Measurements from ENCODE around the gene CNOT3. TPM values are rescaled to one million over a fixed set of nuclear protein-coding genes. Genes with fewer than 3 reads are reported as not detected.
A peak's percentile ranks its signal among the peaks of the same experiment; 100 is the strongest.
"Not testable (repeated sequence)": the region's sequence is repeated elsewhere in the genome, so short reads cannot be mapped to it uniquely, and the experiment has no call there.

Gene CNOT3
- total RNA-seq, 2 donors from 2014 or later, result 59.8 to 73.8 TPM

DNA sequence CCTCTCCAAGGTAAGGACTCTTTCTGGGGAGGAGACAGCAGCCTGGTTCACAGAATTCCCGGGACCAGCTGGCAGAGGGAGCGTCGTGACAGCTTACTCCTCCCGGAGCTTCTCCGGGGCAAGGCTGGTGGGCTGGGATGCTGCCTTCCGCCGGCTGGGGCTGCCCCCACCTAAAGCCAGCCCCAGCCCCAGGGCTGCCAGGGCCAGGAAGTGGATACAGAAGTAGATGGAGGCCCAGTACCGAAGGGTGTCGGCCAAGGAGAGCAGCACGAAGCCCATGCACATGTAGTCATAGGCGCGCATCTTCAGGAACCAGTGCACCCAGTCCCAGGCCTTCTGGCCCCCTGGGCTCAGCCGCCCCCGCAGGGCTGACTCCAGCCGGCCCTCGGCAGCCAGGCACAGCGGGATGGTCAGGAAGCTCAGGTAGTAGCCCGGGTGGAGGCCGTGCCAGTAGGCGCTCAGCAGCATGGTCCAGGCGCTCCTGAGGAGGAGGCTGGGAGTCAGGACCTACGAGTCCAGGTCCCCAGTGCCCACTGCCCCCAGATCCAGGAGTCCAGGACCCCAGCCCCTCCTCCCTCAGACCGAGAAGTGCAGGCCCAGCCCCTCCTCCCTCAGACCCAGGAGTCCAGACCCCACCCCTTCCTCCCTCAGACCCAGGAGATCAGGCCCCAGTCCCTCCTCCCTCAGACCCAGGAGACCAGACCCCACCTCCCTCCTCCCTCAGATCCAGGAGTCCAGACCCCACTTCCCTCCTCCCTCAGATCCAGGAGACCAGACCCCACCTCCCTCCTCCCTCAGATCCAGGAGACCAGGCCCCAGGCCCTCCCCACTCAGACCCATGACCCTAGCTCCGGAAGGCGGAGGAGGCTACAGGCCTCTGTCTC, 36.6 kb downstream of the CNOT3 start:
- Mint-ChIP-seq H3K4me3 (no peak overlapping the region), H3K27me3 (no peaks in the 10 kb centered on the region), H3K36me3 (no peaks in the 10 kb centered on the region), H3K27ac (no peak overlapping the region), H3K9me3 (no peaks in the 10 kb centered on the region), H3K4me1 (ENCODE audit: low read depth in 2 of 2) (no peaks in the 10 kb centered on the region)
- ATAC-seq, result peak in 1 of 2 donors; percentile 20
- no peak for DNase-seq (ENCODE audit: low spot score)

- DNase-seq (ENCODE audit: low spot score) (no peak), ATAC-seq (peak; percentile 78 to 89)
- Mint-ChIP-seq H3K27ac (no peak overlapping the region), H3K9me3 (no peaks in the 10 kb centered on the region), H3K27me3 (no peaks in the 10 kb centered on the region), H3K4me1 (ENCODE audit: low read depth in 2 of 2) (no peaks in the 10 kb centered on the region), H3K36me3 (no peaks in the 10 kb centered on the region), H3K4me3 (no peak overlapping the region)
Measured at GRCh38 chr19:54178581-54179261, 41.2 kb downstream of the CNOT3 start.

- Mint-ChIP-seq H3K9me3 (no peaks in the 10 kb centered on the region), H3K36me3 (no peaks in the 10 kb centered on the region), H3K27me3 (no peaks in the 10 kb centered on the region), H3K4me1 (ENCODE audit: low read depth in 2 of 2) (no peaks in the 10 kb centered on the region), H3K27ac (no peak overlapping the region), H3K4me3 (no peak overlapping the region)
- ATAC-seq (no peak), DNase-seq (ENCODE audit: low spot score) (no peak)
Measured at GRCh38 chr19:54179262-54179852, 41.8 kb downstream of the CNOT3 start.

GRCh38 chr19:54179921-54180461, 42.4 kb downstream of the CNOT3 start:
- Mint-ChIP-seq H3K27ac (no peak overlapping the region), H3K36me3 (no peaks in the 10 kb centered on the region), H3K9me3 (no peaks in the 10 kb centered on the region), H3K4me3 (no peak overlapping the region), H3K27me3 (no peaks in the 10 kb centered on the region), H3K4me1 (ENCODE audit: low read depth in 2 of 2) (no peaks in the 10 kb centered on the region)
- DNase-seq (ENCODE audit: low spot score) (no peak), ATAC-seq (no peak)

DNA sequence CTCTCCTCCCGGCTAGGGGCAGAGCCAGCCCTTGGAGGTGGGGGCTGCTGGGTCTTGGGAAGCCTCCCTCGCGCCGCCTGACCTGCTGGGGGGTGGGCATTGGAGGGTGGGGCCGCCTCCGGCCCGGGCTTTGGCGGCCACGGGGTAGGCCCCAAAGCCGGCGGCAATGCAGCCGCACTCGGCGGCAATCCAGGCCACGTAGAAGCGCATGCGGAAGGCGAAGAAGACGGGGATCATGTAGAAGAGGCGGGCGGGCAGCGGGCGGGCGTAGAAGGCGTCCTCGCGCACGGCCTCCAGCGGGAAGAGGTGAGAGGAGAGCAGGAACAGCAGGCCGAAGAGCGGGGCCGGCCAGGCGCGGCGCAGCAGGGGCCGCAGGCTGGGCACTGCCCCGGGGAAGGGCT, 43.1 kb downstream of the CNOT3 start:
- Mint-ChIP-seq H3K4me1 (ENCODE audit: low read depth in 2 of 2) (no peaks in the 10 kb centered on the region), H3K9me3 (no peaks in the 10 kb centered on the region), H3K27me3 (no peaks in the 10 kb centered on the region), H3K27ac (no peak overlapping the region), H3K4me3 (no peak overlapping the region), H3K36me3 (no peaks in the 10 kb centered on the region)
- ATAC-seq, result no peak
- DNase-seq (ENCODE audit: low spot score), result no peak

DNA sequence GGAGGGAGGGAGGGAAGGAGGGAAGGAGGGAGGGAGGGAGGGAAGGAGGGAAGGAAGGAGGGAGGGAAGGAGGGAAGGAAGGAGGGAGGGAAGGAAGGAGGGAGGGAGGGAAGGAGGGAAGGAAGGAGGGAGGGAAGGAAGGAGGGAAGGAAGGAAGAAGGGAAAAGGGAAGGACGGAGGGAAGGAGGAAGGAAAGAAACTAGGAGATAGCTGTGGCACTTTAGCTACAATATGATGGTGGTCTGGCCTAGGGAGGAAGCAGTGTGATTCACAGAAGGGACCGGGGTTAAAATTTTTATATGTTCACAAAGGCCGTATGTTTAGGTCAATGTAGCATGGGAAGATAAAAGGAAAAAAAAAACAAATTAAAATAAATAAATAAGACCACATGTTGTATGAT, 44.3 kb downstream of the CNOT3 start:
- H3K27me3 Mint-ChIP-seq; H3K9me3 Mint-ChIP-seq; ATAC-seq; H3K27ac Mint-ChIP-seq; H3K4me3 Mint-ChIP-seq; DNase-seq (ENCODE audit: low spot score); H3K4me1 Mint-ChIP-seq (ENCODE audit: low read depth in 2 of 2); H3K36me3 Mint-ChIP-seq: not testable (repeated sequence)

DNA sequence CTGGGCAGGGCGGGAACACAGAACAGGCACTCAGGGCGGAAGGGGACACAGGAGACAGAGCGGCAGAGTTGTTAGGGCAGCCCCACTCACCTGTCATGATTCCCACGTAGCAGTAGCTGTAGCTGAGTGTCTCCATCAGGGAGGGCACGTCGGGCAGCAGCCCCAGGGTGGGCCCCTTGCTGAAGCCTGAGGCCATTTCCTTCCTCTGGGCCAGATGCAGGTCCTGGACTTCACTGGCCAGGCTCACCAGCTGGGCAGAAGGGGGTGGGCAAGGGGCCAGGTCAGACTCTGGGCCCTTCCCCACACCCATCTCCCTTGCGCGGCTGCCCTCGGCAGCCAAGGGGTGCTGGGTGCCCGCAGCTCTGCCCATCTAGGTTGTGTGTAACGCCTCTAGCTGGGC, 45.9 kb downstream of the CNOT3 start:
- Mint-ChIP-seq H3K4me1 (ENCODE audit: low read depth in 2 of 2) (peaks cover 12 to 13% of the 10 kb centered on the region in 2 donors), H3K9me3 (no peaks in the 10 kb centered on the region), H3K27me3 (no peaks in the 10 kb centered on the region), H3K27ac (no peak overlapping the region), H3K4me3 (no peak overlapping the region), H3K36me3 (no peaks in the 10 kb centered on the region)
- no peak for DNase-seq (ENCODE audit: low spot score)
- no peak for ATAC-seq

DNA sequence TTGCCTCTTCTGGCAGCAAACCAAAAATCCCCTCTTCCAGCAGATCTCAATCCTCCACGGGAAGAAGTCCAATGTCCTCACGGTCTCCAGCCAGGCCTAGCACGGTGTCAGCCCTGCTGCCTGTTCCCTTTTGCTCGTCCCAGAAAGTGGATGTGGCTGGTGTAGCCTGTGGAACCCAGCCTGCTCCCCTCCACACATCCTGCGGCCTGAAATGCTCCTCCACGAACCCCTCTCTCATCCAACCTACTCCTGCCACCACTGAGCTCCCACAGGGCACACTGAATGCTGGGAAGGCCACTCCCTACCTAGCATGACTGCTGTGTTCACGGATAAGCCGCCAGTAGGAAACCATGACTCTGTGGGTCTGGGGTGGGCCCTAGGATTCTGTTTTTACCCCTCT, 48.8 kb downstream of the CNOT3 start:
- H3K27me3 Mint-ChIP-seq, result no peaks in the 10 kb centered on the region
- peaks cover 12 to 13% of the 10 kb centered on the region in 2 donors for H3K4me1 Mint-ChIP-seq (ENCODE audit: low read depth in 2 of 2)
- no peaks in the 10 kb centered on the region for H3K9me3 Mint-ChIP-seq
- H3K27ac Mint-ChIP-seq, result peak overlapping the region in 1 of 2 donors; percentile 85
- DNase-seq (ENCODE audit: low spot score) (no peak), ATAC-seq (no peak)
- H3K4me3 Mint-ChIP-seq, result no peak overlapping the region
- H3K36me3 Mint-ChIP-seq, result no peaks in the 10 kb centered on the region

DNA sequence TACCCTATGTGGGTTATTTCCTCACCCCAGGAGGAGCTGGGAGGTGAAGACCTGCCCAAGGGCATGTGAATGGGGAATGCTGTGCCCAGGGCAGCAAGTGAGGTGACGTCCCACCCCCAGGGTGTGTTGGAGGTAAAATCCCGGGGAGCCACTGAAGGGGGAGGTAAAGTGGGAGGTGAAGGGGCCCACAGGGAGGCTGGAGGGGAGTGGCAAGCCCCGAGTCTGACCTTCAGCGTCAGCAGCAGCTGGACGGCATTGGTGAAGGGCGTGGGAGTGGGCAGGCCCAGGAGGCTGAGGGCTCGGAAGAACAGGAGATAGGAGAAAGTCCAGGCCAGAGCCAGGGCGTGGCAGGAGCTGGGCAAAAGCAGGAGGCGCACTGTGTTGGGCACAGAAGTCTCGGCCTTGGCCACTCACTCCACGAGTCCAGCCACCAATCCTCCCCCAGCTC, 49.4 kb downstream of the CNOT3 start:
- no peak for DNase-seq (ENCODE audit: low spot score)
- H3K36me3 Mint-ChIP-seq, result no peaks in the 10 kb centered on the region
- peak overlapping the region; percentile 73 to 85 for H3K27ac Mint-ChIP-seq
- no peaks in the 10 kb centered on the region for H3K27me3 Mint-ChIP-seq
- peaks cover 17 to 19% of the 10 kb centered on the region in 2 donors for H3K4me1 Mint-ChIP-seq (ENCODE audit: low read depth in 2 of 2)
- no peaks in the 10 kb centered on the region for H3K9me3 Mint-ChIP-seq
- ATAC-seq, result no peak
- H3K4me3 Mint-ChIP-seq, result peak overlapping the region; percentile 87

DNA sequence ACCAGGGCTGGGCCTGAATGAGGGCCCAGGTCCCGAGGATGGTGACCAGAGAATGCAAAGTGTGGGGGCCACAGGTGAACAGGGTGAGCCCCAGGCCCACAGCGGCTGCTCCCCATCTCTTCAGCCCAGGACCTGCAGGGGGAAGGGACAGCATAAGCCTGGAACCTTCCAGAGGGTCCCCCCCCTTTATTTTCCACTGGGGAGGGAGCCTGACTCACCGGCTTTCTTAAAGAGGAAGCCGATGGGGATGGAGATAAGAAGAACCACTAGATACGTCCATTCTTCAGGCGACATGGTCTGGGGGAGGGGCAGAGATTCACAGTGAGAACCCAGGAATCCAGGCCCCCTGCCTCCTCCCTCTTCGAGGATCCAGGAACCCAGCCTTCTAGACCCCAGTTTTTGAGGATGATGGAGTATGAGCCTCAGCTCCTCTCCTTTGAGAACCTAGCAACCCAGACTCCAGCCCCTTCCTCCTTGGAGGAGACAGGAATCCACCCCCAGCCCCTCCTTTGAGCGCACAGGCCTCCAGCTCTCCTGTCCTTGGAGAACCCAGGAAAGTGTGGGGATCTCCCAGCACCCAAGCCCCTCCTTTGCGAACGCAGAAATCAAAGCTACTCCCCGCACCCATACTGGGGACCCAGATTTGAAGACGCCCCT, 50.8 kb downstream of the CNOT3 start:
- no peak for ATAC-seq
- Mint-ChIP-seq H3K4me1 (ENCODE audit: low read depth in 2 of 2) (peaks cover 23 to 29% of the 10 kb centered on the region in 2 donors), H3K4me3 (peak overlapping the region; percentile 87), H3K9me3 (no peaks in the 10 kb centered on the region), H3K27me3 (no peaks in the 10 kb centered on the region), H3K36me3 (no peaks in the 10 kb centered on the region), H3K27ac (peak overlapping the region; percentile 73 to 85)
- no peak for DNase-seq (ENCODE audit: low spot score)

DNA sequence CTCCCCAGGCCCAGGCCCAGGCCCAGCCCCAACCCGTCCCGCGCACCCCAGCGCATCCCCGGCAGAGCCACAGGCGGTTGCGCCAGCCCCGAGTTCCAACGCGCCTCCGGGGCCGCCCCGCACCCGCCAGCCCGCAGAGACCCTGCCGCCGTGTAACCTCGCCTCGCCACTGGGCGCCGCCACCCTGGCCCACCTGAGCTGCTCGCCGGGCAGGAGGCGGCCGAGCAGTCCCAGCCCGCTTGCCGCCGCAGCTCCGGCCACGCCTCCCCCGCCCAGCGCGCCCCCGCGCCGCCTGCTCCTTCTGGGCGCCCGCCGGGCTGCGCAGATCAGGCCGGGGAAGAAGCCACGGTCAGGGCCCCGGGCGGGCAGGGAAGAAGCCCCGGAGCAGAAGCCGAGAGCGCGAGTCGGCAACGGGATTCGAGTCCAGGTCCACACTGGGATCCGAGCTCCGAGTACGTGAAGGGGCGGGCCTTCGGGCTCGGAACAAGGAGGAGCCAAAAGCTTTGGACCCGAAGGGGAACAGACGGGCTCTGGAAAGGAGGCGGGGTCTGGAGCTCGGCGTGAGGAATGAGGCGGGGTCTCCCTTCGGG, 51.7 kb downstream of the CNOT3 start, which contains the start of gene MBOAT7:
Gene MBOAT7 (minus strand): TSS at position 436 of the 590 bp plus-strand sequence. CDS start 1,072 bp downstream, outside the sequence.
- Mint-ChIP-seq H3K27ac (peak within 1 kb of the TSS; percentile 93 to 95), H3K4me1 (ENCODE audit: low read depth in 2 of 2) (peaks cover 23 to 30% of the 10 kb centered on the region in 2 donors), H3K27me3 (no peaks in the 10 kb centered on the region), H3K4me3 (peak within 1 kb of the TSS; percentile 87), H3K36me3 (no peaks in the 10 kb centered on the region), H3K9me3 (no peaks in the 10 kb centered on the region)
- ATAC-seq, result peak; percentile 1 to 4
- no peak for DNase-seq (ENCODE audit: low spot score)

DNA sequence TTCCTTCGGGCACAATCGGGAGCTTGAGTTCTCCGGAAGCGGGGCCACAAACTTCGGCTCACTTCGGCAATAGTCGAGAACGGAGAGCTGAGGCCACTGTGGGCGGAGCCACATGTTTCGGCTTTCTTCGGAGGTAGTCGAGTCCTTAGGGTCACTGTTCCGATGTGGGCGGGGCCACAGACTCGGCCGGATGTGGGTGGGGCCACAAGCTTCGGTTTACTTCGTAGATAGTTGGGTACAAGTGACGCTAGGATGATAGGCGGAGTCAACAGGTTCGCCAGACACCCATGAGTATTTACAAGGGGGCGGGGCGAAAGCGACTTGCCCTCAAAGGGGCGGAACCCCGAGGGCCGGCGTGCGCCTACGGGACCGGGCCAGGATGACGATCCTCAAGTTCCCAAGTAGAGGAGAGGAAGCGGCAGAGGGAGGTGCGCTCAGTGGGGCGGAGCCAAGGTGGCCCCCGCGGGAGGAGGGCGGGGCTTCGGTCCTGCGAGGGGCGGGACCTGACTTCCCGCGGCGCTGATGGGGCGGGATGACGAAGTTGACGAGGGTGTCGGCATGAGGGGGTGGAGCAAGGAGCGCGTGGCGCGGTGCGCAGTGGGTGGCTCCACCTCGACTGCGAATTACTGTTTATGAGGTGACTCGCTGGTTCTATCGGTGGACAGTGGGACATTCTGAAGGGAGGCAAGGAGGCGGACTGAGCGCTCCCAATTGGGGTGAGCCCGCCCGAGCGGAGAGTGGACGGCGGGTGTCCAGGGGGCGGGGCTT, 52.4 kb downstream of the CNOT3 start:
- no peaks in the 10 kb centered on the region for H3K27me3 Mint-ChIP-seq
- DNase-seq (ENCODE audit: low spot score), result peak; percentile 100
- no peaks in the 10 kb centered on the region for H3K36me3 Mint-ChIP-seq
- H3K27ac Mint-ChIP-seq, result peak overlapping the region; percentile 93 to 95
- ATAC-seq, result peak; percentile 79 to 84
- peak overlapping the region; percentile 87 for H3K4me3 Mint-ChIP-seq
- H3K4me1 Mint-ChIP-seq (ENCODE audit: low read depth in 2 of 2), result peaks cover 23 to 30% of the 10 kb centered on the region in 2 donors
- H3K9me3 Mint-ChIP-seq, result no peaks in the 10 kb centered on the region

Data from natural killer cell treated with Interleukin-12 subunit alpha and Interleukin-12 subunit beta and Interleukin-15 and Interleukin-18, amount 100 ng/mL, for 72 hours (primary cell).